Adrenal gland (tissue), 5 donors: ENCODE results near the gene REXO5.
"Not testable (repeated sequence)": the region's sequence is repeated elsewhere in the genome, so short reads cannot be mapped to it uniquely, and the experiment has no call there.

Source experiments
- POLR2A ChIP-seq, 2 donors: fragments of 450-650 bp; IDR thresholded peaks; one replicate each; pipeline ENCODE4 v1.6.1; 2017; ENCODE audit warnings: antibody characterized with exemption in 2 of 2, mild to moderate bottlenecking in 2 of 2, moderate library complexity in 1 of 2
- TF ChIP-seq, protein P1 (sequence below), 6 experiments: fragments of 450-650 bp in 4 of 6; fragments of 200-600 bp in 2 of 6; sonication (generic) in 1 of 6; IDR thresholded peaks; 1 replicate in 5 of 6; 2 replicates in 1 of 6; pipeline versions ENCODE4 v1.5.1 to v1.8.0; 2016 to 2021; ENCODE audit warnings: antibody characterized with exemption in 6 of 6, mild to moderate bottlenecking in 2 of 6, moderate library complexity in 1 of 6
- donor health status: DM: no; HTN: no; CAD: no.

DNA sequence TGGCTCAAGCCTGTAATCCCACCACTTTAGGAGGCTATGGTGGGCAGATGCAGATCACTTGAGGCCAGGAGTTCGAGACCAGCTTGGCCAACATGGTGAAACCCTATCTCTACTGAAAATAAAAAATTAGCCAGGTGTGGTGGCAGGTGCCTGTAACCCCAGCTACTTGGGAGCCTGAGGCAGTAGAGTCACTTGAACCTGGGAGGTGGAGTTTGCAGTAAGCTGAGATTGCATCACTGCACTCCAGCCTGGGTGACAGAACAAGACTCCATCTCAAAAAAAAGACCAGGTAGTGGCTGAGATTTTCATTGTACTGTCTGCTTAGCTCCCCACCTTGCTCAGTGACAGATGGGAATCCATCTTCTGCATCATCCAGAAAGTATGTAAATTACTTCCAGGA, 41.9 kb upstream of the REXO5 start:
- not testable (repeated sequence) for TF ChIP-seq POLR2A (IDR thresholded peaks at IDR 0.05)
- TF ChIP-seq, protein P1, sequence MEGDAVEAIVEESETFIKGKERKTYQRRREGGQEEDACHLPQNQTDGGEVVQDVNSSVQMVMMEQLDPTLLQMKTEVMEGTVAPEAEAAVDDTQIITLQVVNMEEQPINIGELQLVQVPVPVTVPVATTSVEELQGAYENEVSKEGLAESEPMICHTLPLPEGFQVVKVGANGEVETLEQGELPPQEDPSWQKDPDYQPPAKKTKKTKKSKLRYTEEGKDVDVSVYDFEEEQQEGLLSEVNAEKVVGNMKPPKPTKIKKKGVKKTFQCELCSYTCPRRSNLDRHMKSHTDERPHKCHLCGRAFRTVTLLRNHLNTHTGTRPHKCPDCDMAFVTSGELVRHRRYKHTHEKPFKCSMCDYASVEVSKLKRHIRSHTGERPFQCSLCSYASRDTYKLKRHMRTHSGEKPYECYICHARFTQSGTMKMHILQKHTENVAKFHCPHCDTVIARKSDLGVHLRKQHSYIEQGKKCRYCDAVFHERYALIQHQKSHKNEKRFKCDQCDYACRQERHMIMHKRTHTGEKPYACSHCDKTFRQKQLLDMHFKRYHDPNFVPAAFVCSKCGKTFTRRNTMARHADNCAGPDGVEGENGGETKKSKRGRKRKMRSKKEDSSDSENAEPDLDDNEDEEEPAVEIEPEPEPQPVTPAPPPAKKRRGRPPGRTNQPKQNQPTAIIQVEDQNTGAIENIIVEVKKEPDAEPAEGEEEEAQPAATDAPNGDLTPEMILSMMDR (IDR thresholded peaks at IDR 0.05), result not testable (repeated sequence)
